ENCODE measurements around the gene PCSK6.
"Not testable (repeated sequence)": the region's sequence is repeated elsewhere in the genome, so short reads cannot be mapped to it uniquely, and the experiment has no call there.

PCSK6 gene

GRCh38 chr15:101481917-101482525 lies 7.5 kb downstream of the PCSK6 start:
- no peak for DNase-seq

GRCh38 chr15:101481381-101481705 lies 8.2 kb downstream of the PCSK6 start:
- DNase-seq = no peak

- no peak for DNase-seq
Measured at GRCh38 chr15:101480613-101481380, 8.7 kb downstream of the PCSK6 start.

GRCh38 chr15:101479851-101480612 lies 9.5 kb downstream of the PCSK6 start:
- peak; percentile 84 for DNase-seq

- no peak for DNase-seq
Measured at GRCh38 chr15:101479342-101479845, 10.1 kb downstream of the PCSK6 start.

- DNase-seq = no peak
Measured at GRCh38 chr15:101478701-101479341, 10.7 kb downstream of the PCSK6 start.

GRCh38 chr15:101477851-101478362 lies 11.6 kb downstream of the PCSK6 start:
- no peak for DNase-seq

GRCh38 chr15:101476756-101477155 lies 12.8 kb downstream of the PCSK6 start:
- DNase-seq = no peak

- DNase-seq = no peak
Measured at GRCh38 chr15:101474983-101475382, 14.5 kb downstream of the PCSK6 start.

GRCh38 chr15:101474233-101474632 lies 15.3 kb downstream of the PCSK6 start:
- DNase-seq = no peak

- no peak for DNase-seq
Measured at GRCh38 chr15:101472033-101472432, 17.5 kb downstream of the PCSK6 start.

- DNase-seq = peak; percentile 28
Measured at GRCh38 chr15:101470548-101471239, 18.8 kb downstream of the PCSK6 start.

GRCh38 chr15:101469520-101470288 lies 19.8 kb downstream of the PCSK6 start:
- DNase-seq = no peak

GRCh38 chr15:101466188-101466587 lies 23.3 kb downstream of the PCSK6 start:
- no peak for DNase-seq

GRCh38 chr15:101464999-101465669 lies 24.4 kb downstream of the PCSK6 start:
- DNase-seq = no peak

GRCh38 chr15:101464256-101464998 lies 25.1 kb downstream of the PCSK6 start:
- no peak for DNase-seq

- not testable (repeated sequence) for DNase-seq
Measured at GRCh38 chr15:101463696-101464095, 25.8 kb downstream of the PCSK6 start.

- DNase-seq = no peak
Measured at GRCh38 chr15:101463270-101463669, 26.2 kb downstream of the PCSK6 start.

GRCh38 chr15:101461097-101461496 lies 28.4 kb downstream of the PCSK6 start:
- DNase-seq = no peak
